ENCODE data around the gene APBB2.

APBB2 gene

GRCh38 chr4:40963897-40964478 lies 250.4 kb downstream of the APBB2 start:
- no peak for ATAC-seq
- TF ChIP-seq CSDC2 (CRISPR knock-in tag; IDR thresholded peaks at IDR 0.05), result no peak

GRCh38 chr4:40962551-40963180 lies 251.7 kb downstream of the APBB2 start:
- no peak for ATAC-seq

GRCh38 chr4:40960941-40961340 lies 253.4 kb downstream of the APBB2 start:
- TF ChIP-seq ISL1 (CRISPR knock-in tag; IDR thresholded peaks at IDR 0.05), result no peak
- TF ChIP-seq OSR1 (CRISPR knock-in tag; IDR thresholded peaks at IDR 0.05), result no peak
- no peak for TF ChIP-seq ZNF8 (CRISPR knock-in tag; IDR thresholded peaks at IDR 0.05)
- no peak for TF ChIP-seq ZNF70 (CRISPR knock-in tag; IDR thresholded peaks at IDR 0.05)
- no peak for TF ChIP-seq ESRRG (CRISPR knock-in tag; IDR thresholded peaks at IDR 0.05)
- TF ChIP-seq ZC3H10 (CRISPR knock-in tag; IDR thresholded peaks at IDR 0.05), result no peak
- no peak for TF ChIP-seq ARNTL (CRISPR knock-in tag; IDR thresholded peaks at IDR 0.05; ENCODE audit: borderline replicate concordance, low read depth)
- TF ChIP-seq PATZ1 (CRISPR knock-in tag; IDR thresholded peaks at IDR 0.05; ENCODE audit: borderline replicate concordance), result no peak
- no peak; the same call in 2 of the 3 replicates for ATAC-seq

More at GRCh38 chr4:40962551-40963180, 251.7 kb downstream of the APBB2 start:
- TF ChIP-seq ZFP3 (CRISPR knock-in tag; IDR thresholded peaks at IDR 0.05), result no peak
- TF ChIP-seq GLIS3 (CRISPR knock-in tag; IDR thresholded peaks at IDR 0.05), result no peak
- no peak for TF ChIP-seq TSHZ2 (CRISPR knock-in tag; IDR thresholded peaks at IDR 0.05)
- no peak for TF ChIP-seq BACH2 (CRISPR knock-in tag; IDR thresholded peaks at IDR 0.05; ENCODE audit: borderline replicate concordance)
- no peak for TF ChIP-seq ZC3H10 (CRISPR knock-in tag; IDR thresholded peaks at IDR 0.05)
- TF ChIP-seq ZFP30 (CRISPR knock-in tag; IDR thresholded peaks at IDR 0.05), result no peak
- no peak for TF ChIP-seq SNAI2 (CRISPR knock-in tag; IDR thresholded peaks at IDR 0.05)
- TF ChIP-seq ISL1 (CRISPR knock-in tag; IDR thresholded peaks at IDR 0.05), result no peak
- TF ChIP-seq POU6F1 (CRISPR knock-in tag; IDR thresholded peaks at IDR 0.05; ENCODE audit: borderline replicate concordance, low read depth), result no peak
- TF ChIP-seq TOX (CRISPR knock-in tag; IDR thresholded peaks at IDR 0.05; ENCODE audit: borderline replicate concordance), result no peak
- TF ChIP-seq CSRNP3 (CRISPR knock-in tag; IDR thresholded peaks at IDR 0.05), result no peak
- TF ChIP-seq PATZ1 (CRISPR knock-in tag; IDR thresholded peaks at IDR 0.05; ENCODE audit: borderline replicate concordance), result no peak
- TF ChIP-seq ARNTL (CRISPR knock-in tag; IDR thresholded peaks at IDR 0.05; ENCODE audit: borderline replicate concordance, low read depth), result no peak
- TF ChIP-seq ZNF565 (CRISPR knock-in tag; conservative IDR thresholded peaks at IDR 0.05; ENCODE audit: low read depth), result no peak
- no peak for TF ChIP-seq OSR1 (CRISPR knock-in tag; IDR thresholded peaks at IDR 0.05)

All from SK-N-SH treated with all-trans-retinoic acid at 6 μM for 48 hours (cell line).